ENCODE data around the gene PDE10A.

GRCh38 chr6:165515963-165516624 is 146.9 kb downstream of the PDE10A start:
- TF ChIP-seq CTCF (IDR thresholded peaks at IDR 0.05; ENCODE audit: low read length) (no peak), EZH2 (IDR thresholded peaks at IDR 0.05; ENCODE audit: borderline replicate concordance, low read length) (no peak)

Data from OCI-LY1 (cell line).